Measurements from ENCODE around the gene SMIM13. TPM values are rescaled to one million over a fixed set of nuclear protein-coding genes. Genes with fewer than 3 reads are reported as not detected.

Gene SMIM13
- total RNA-seq, 1 donor from 2014 or later, result 24.2 TPM

- Histone ChIP-seq H3K36me3 (ENCODE audit: insufficient read depth, low read length) (no peaks in the 10 kb centered on the region), H3K27me3 (ENCODE audit: insufficient read depth, low read length) (no peaks in the 10 kb centered on the region), H3K4me3 (ENCODE audit: insufficient read depth, low read depth, low read length) (peak overlapping the region; percentile 88), H2AFZ (ENCODE audit: low read depth, low read length) (peak overlapping the region; percentile 99), H3K9me3 (ENCODE audit: insufficient read depth, low read depth, low read length) (no peaks in the 10 kb centered on the region), H3K4me1 (ENCODE audit: insufficient read depth, low read length) (peaks cover 18% of the 10 kb centered on the region), H3K79me2 (ENCODE audit: insufficient read depth, low read length) (peaks cover 40% of the 10 kb centered on the region), H3K27ac (ENCODE audit: low read depth, low read length) (peak overlapping the region; percentile 97), H3K4me2 (ENCODE audit: low read length) (peak overlapping the region; percentile 98), H4K20me1 (ENCODE audit: insufficient read depth, low read length) (peaks cover 31% of the 10 kb centered on the region), H3K9ac (ENCODE audit: low read length) (peak overlapping the region; percentile 98)
- peak; percentile 38 for DNase-seq (ENCODE audit: low read depth)
- Mint-ChIP-seq H3K9me3 (ENCODE audit: unreplicated experiment) (no peaks in the 10 kb centered on the region), H3K4me1 (ENCODE audit: low read depth, unreplicated experiment) (peaks cover 7% of the 10 kb centered on the region), H3K27ac (ENCODE audit: unreplicated experiment) (peak overlapping the region; percentile 77), H3K4me3 (ENCODE audit: unreplicated experiment) (peak overlapping the region; percentile 95), H3K27me3 (ENCODE audit: low read depth, unreplicated experiment) (no peaks in the 10 kb centered on the region), H3K36me3 (ENCODE audit: low read depth, unreplicated experiment) (peaks cover 3% of the 10 kb centered on the region)
- TF ChIP-seq, protein P1, sequence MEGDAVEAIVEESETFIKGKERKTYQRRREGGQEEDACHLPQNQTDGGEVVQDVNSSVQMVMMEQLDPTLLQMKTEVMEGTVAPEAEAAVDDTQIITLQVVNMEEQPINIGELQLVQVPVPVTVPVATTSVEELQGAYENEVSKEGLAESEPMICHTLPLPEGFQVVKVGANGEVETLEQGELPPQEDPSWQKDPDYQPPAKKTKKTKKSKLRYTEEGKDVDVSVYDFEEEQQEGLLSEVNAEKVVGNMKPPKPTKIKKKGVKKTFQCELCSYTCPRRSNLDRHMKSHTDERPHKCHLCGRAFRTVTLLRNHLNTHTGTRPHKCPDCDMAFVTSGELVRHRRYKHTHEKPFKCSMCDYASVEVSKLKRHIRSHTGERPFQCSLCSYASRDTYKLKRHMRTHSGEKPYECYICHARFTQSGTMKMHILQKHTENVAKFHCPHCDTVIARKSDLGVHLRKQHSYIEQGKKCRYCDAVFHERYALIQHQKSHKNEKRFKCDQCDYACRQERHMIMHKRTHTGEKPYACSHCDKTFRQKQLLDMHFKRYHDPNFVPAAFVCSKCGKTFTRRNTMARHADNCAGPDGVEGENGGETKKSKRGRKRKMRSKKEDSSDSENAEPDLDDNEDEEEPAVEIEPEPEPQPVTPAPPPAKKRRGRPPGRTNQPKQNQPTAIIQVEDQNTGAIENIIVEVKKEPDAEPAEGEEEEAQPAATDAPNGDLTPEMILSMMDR (IDR thresholded peaks at IDR 0.05; ENCODE audit: insufficient read depth, low read depth, low read length), result no peak
- no peak for FAIRE-seq
These were observed 812 bp upstream of the SMIM13 start for GRCh38 chr6:11092668-11093375.

- Mint-ChIP-seq H3K27ac (ENCODE audit: unreplicated experiment) (peak overlapping the region; percentile 77), H3K4me1 (ENCODE audit: low read depth, unreplicated experiment) (peaks cover 7% of the 10 kb centered on the region), H3K4me3 (ENCODE audit: unreplicated experiment) (peak overlapping the region; percentile 95), H3K27me3 (ENCODE audit: low read depth, unreplicated experiment) (no peaks in the 10 kb centered on the region), H3K9me3 (ENCODE audit: unreplicated experiment) (no peaks in the 10 kb centered on the region), H3K36me3 (ENCODE audit: low read depth, unreplicated experiment) (peaks cover 3% of the 10 kb centered on the region)
- Histone ChIP-seq H3K9me3 (ENCODE audit: insufficient read depth, low read depth, low read length) (no peaks in the 10 kb centered on the region), H3K27me3 (ENCODE audit: insufficient read depth, low read length) (no peaks in the 10 kb centered on the region), H3K4me2 (ENCODE audit: low read length) (peak overlapping the region; percentile 98), H3K4me3 (ENCODE audit: insufficient read depth, low read depth, low read length) (peak overlapping the region; percentile 88), H3K36me3 (ENCODE audit: insufficient read depth, low read length) (no peaks in the 10 kb centered on the region), H3K27ac (ENCODE audit: low read depth, low read length) (peak overlapping the region; percentile 97), H3K9ac (ENCODE audit: low read length) (peak overlapping the region; percentile 98), H3K4me1 (ENCODE audit: insufficient read depth, low read length) (peaks cover 18% of the 10 kb centered on the region), H4K20me1 (ENCODE audit: insufficient read depth, low read length) (peaks cover 35% of the 10 kb centered on the region), H2AFZ (ENCODE audit: low read depth, low read length) (peak overlapping the region; percentile 99), H3K79me2 (ENCODE audit: insufficient read depth, low read length) (peaks cover 45% of the 10 kb centered on the region)
- DNase-seq (ENCODE audit: low read depth) (no peak), FAIRE-seq (no peak)
- no peak for TF ChIP-seq EZH2 (IDR thresholded peaks at IDR 0.05; ENCODE audit: insufficient read depth, low read length)
- TF ChIP-seq, protein P1 (IDR thresholded peaks at IDR 0.05; ENCODE audit: insufficient read depth, low read depth, low read length), result no peak
These were observed 333 bp upstream of the SMIM13 start for GRCh38 chr6:11093376-11093625.

GRCh38 chr6:11094411-11094851 is 797 bp downstream of the SMIM13 start:
- H3K27me3 ChIP-seq (ENCODE audit: insufficient read depth, low read length), result no peaks in the 10 kb centered on the region
- H3K27ac ChIP-seq (ENCODE audit: low read depth, low read length), result peak overlapping the region; percentile 97
- DNase-seq (ENCODE audit: low read depth), result peak; percentile 24
- Mint-ChIP-seq H3K36me3 (ENCODE audit: low read depth, unreplicated experiment) (peaks cover 4% of the 10 kb centered on the region), H3K4me1 (ENCODE audit: low read depth, unreplicated experiment) (peaks cover 7% of the 10 kb centered on the region), H3K27me3 (ENCODE audit: low read depth, unreplicated experiment) (no peaks in the 10 kb centered on the region), H3K27ac (ENCODE audit: unreplicated experiment) (peak overlapping the region; percentile 97), H3K4me3 (ENCODE audit: unreplicated experiment) (peak overlapping the region; percentile 99), H3K9me3 (ENCODE audit: unreplicated experiment) (no peaks in the 10 kb centered on the region)
- peaks cover 18% of the 10 kb centered on the region for H3K4me1 ChIP-seq (ENCODE audit: insufficient read depth, low read length)
- H2AFZ ChIP-seq (ENCODE audit: low read depth, low read length), result peak overlapping the region; percentile 80
- peak overlapping the region; percentile 88 for H3K4me3 ChIP-seq (ENCODE audit: insufficient read depth, low read depth, low read length)
- no peak for FAIRE-seq
- no peak for TF ChIP-seq EZH2 (IDR thresholded peaks at IDR 0.05; ENCODE audit: insufficient read depth, low read length)
- TF ChIP-seq, protein P1 (IDR thresholded peaks at IDR 0.05; ENCODE audit: insufficient read depth, low read depth, low read length), result no peak
- H3K79me2 ChIP-seq (ENCODE audit: insufficient read depth, low read length), result peaks cover 55% of the 10 kb centered on the region
- H3K9ac ChIP-seq (ENCODE audit: low read length), result peak overlapping the region; percentile 98
- peaks cover 40% of the 10 kb centered on the region for H4K20me1 ChIP-seq (ENCODE audit: insufficient read depth, low read length)
- H3K36me3 ChIP-seq (ENCODE audit: insufficient read depth, low read length), result no peaks in the 10 kb centered on the region
- H3K9me3 ChIP-seq (ENCODE audit: insufficient read depth, low read depth, low read length), result no peaks in the 10 kb centered on the region
- H3K4me2 ChIP-seq (ENCODE audit: low read length), result peak overlapping the region; percentile 98
